Upper lobe of left lung (tissue), 6 donors: ENCODE data around the gene SIRPB2. TPM values are rescaled to one million over a fixed set of nuclear protein-coding genes. Genes with fewer than 3 reads are reported as not detected.

Experiments used
- ATAC-seq, 2 donors: fragments of 200-7000 bp; cut with Tn5 transposase; one replicate each; pipeline ENCODE4 v1.9.1; 2022; ENCODE audit warnings: mild to moderate bottlenecking in 2 of 2, moderate library complexity in 2 of 2; ENCODE audit not compliant: low FRiP score in 2 of 2
- DNase-seq, 2 donors: peaks; one replicate each; pipeline ENCODE4 v3.0.0-alpha.2; 2019 to 2020
- H3K27ac ChIP-seq, 4 donors: fragments of 200-600 bp; sonication (generic); one replicate each; pipeline ENCODE4 v1.5.1; 2016 to 2019
- H3K27me3 ChIP-seq, 4 donors: fragments of 200-600 bp; sonication (generic); one replicate each; pipeline ENCODE4 v1.5.1; 2017 to 2019
- H3K36me3 ChIP-seq, 4 donors: fragments of 200-600 bp; sonication (generic); one replicate each; pipeline ENCODE4 v1.5.1; 2016 to 2019
- H3K4me1 ChIP-seq, 4 donors: fragments of 200-600 bp; sonication (generic); one replicate each; pipeline ENCODE4 v1.5.1; 2018 to 2019
- H3K4me3 ChIP-seq, 4 donors: fragments of 200-600 bp; sonication (generic); one replicate each; pipeline ENCODE4 v1.5.1; 2017 to 2019; ENCODE audit warnings: mild to moderate bottlenecking in 2 of 4, moderate library complexity in 1 of 4
- H3K9me3 ChIP-seq, 4 donors: fragments of 200-600 bp; sonication (generic); one replicate each; pipeline ENCODE4 v1.5.1; 2018 to 2019
- CTCF ChIP-seq, 6 experiments: fragments of 450-650 bp in 4 of 6; fragments of 200-600 bp in 2 of 6; sonication (generic) in 2 of 6; IDR thresholded peaks; one replicate each; pipeline ENCODE4 v1.5.1; 2016 to 2019; ENCODE audit warnings: antibody characterized with exemption in 6 of 6
- EP300 ChIP-seq, 4 donors: sonication (generic); formaldehyde crosslinking; IDR thresholded peaks; one replicate each; pipeline ENCODE4 v1.5.1; 2017; ENCODE audit warnings: antibody characterized with exemption in 4 of 4, control low read depth in 2 of 4
- POLR2A ChIP-seq, 4 donors: fragments of 450-650 bp; IDR thresholded peaks; one replicate each; pipeline ENCODE4 v1.5.1; 2016 to 2017; ENCODE audit warnings: antibody characterized with exemption in 4 of 4, mild to moderate bottlenecking in 2 of 4
- POLR2AphosphoS5 ChIP-seq, 2 donors: sonication (generic); formaldehyde crosslinking; IDR thresholded peaks; one replicate each; pipeline ENCODE4 v1.5.1; 2017; ENCODE audit warnings: antibody characterized with exemption in 2 of 2
- WGBS, 2 donors: methylation state at CpG; one replicate each; pipeline ENCODE4 v1.1.5; 2017 to 2018; 5-methylcytosine and 5-hydroxymethylcytosine counted together
- total RNA-seq, 6 donors: library from RNA; depleted of rRNA in 4 of 6; stranded (reverse); fragments of >200 nt in 4 of 6; gene quantifications; one replicate each; pipeline versions ENCODE4 v1.1.0 to v1.2.1, GENCODE V29; 2016 to 2021
- donor health status: DM: no; HTN: no; CAD: no; lungs with moderate emphysema.
- donor health status: DM: no; HTN: yes; CAD: no; lungs with severe emphysema.

The SIRPB2 gene
- total RNA-seq, 6 donors from 2014 or later = 12.1 to 59.7 (median 23.8) TPM

GRCh38 chr20:1505871-1506270 is 14.7 kb upstream of the SIRPB2 start:
- no peaks in the 10 kb centered on the region for H3K36me3 ChIP-seq
- H3K4me3 ChIP-seq = no peak overlapping the region
- no peaks in the 10 kb centered on the region for H3K9me3 ChIP-seq
- DNase-seq (no peak), ATAC-seq (no peak)
- no peak for TF ChIP-seq EP300 (IDR thresholded peaks at IDR 0.05)
- no peak for TF ChIP-seq POLR2AphosphoS5 (IDR thresholded peaks at IDR 0.05)
- no peak for TF ChIP-seq POLR2A (IDR thresholded peaks at IDR 0.05)
- no peak for TF ChIP-seq CTCF (IDR thresholded peaks at IDR 0.05)
- H3K27me3 ChIP-seq = no peaks in the 10 kb centered on the region
- no peaks in the 10 kb centered on the region for H3K4me1 ChIP-seq
- 93% methylated on average over 1 of the region's 1 CpG for WGBS, 2 donors
- no peak overlapping the region for H3K27ac ChIP-seq

- no peaks in the 10 kb centered on the region for H3K9me3 ChIP-seq
- H3K27ac ChIP-seq = no peak overlapping the region
- H3K27me3 ChIP-seq = no peaks in the 10 kb centered on the region
- no peaks in the 10 kb centered on the region for H3K36me3 ChIP-seq
- 80 to 93% methylated on average over 3 of the region's 3 CpGs for WGBS, 2 donors
- no peak overlapping the region for H3K4me3 ChIP-seq
- no peak for ATAC-seq
- H3K4me1 ChIP-seq = no peaks in the 10 kb centered on the region
- TF ChIP-seq CTCF (IDR thresholded peaks at IDR 0.05) = no peak
- no peak for DNase-seq
These were observed 14.1 kb upstream of the SIRPB2 start for GRCh38 chr20:1505361-1505760.

GRCh38 chr20:1503564-1504227 is 12.5 kb upstream of the SIRPB2 start:
- no peak overlapping the region for H3K4me3 ChIP-seq
- H3K9me3 ChIP-seq = no peaks in the 10 kb centered on the region
- H3K27ac ChIP-seq = no peak overlapping the region
- peak; percentile 94 to 96 for ATAC-seq
- H3K27me3 ChIP-seq = no peaks in the 10 kb centered on the region
- peak in 1 of 2 donors; percentile 87 for DNase-seq
- 4 to 6% methylated on average over 8 of the region's 8 CpGs for WGBS, 2 donors
- no peaks in the 10 kb centered on the region for H3K36me3 ChIP-seq
- no peaks in the 10 kb centered on the region for H3K4me1 ChIP-seq
- TF ChIP-seq CTCF (IDR thresholded peaks at IDR 0.05) = peak; percentile 78 to 94 (median 91)
- no peak for TF ChIP-seq EP300 (IDR thresholded peaks at IDR 0.05)

GRCh38 chr20:1500496-1500895 is 9.3 kb upstream of the SIRPB2 start:
- ATAC-seq (no peak), DNase-seq (no peak)
- WGBS, 2 donors = 41 to 44% methylated on average over 3 of the region's 3 CpGs
- Histone ChIP-seq H3K27ac (no peak overlapping the region), H3K4me3 (no peak overlapping the region), H3K9me3 (no peaks in the 10 kb centered on the region), H3K36me3 (no peaks in the 10 kb centered on the region), H3K27me3 (no peaks in the 10 kb centered on the region), H3K4me1 (no peaks in the 10 kb centered on the region)
- TF ChIP-seq CTCF (IDR thresholded peaks at IDR 0.05) = no peak
- TF ChIP-seq POLR2AphosphoS5 (IDR thresholded peaks at IDR 0.05) = no peak
- TF ChIP-seq EP300 (IDR thresholded peaks at IDR 0.05) = no peak
- TF ChIP-seq POLR2A (IDR thresholded peaks at IDR 0.05) = no peak
